Measurements from ENCODE around the gene RFFL.
"Not testable (repeated sequence)": the region's sequence is repeated elsewhere in the genome, so short reads cannot be mapped to it uniquely, and the experiment has no call there.

RFFL gene

DNA sequence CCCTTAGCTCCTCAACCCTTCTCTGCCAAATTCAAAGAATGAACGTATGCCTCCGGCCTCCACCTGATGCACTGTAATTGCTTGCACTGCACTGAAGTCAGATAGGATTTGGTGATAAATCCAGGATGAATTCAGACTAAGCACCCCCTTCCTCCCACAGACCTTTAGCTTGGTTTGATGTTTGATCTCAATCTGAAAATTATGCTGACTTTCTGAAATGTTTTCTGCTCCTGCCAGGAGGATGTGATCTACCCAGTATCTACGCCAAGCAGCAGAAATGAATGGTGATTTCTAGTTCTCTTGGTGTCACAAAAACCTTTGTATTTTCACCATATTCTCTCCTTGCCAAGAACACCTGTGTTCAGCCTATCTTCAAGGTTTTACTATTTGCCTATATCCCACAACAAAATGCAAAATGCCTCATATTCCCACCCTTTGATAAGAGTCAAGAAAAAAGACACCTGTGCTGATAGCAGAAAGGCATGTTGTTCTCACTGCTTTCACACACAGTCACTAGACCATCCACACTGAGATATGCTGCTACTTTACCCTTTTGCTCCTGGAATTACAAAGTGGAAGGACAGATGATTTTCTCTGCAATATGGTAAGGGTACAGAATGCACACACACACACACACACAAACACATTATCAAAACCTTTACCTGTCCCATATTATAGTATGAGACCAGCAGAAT lies 14.7 kb downstream of the RFFL start:
- H3K4me3 ChIP-seq (ENCODE audit: low read depth, low read length): no peak overlapping the region

DNA sequence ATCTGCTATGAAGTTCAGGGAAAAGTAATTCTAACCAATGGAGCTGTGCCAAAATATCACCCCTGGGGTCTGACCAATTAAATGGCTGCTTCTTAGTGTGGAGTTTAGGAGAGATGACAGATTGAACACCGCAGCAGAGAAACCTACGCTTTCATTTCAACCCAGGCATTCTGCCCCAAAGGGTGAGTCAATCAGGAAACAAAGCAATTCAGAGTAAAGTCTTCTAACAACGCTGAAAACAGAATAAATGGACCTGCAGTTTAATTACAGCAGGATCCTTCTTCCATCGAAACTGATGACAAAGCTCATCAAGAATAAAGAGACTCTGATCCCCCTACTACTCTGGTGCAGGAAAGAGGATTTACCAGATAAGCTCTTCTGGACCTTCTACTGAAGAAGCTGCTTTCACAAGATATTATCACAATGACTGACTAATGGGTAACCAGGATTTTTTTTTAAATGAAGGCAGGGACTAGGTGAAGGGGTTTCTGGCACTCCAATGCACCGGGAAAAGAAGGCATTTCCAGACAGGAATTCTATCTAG lies 16.7 kb downstream of the RFFL start:
- H3K4me3 ChIP-seq (ENCODE audit: low read depth, low read length): no peak overlapping the region

DNA sequence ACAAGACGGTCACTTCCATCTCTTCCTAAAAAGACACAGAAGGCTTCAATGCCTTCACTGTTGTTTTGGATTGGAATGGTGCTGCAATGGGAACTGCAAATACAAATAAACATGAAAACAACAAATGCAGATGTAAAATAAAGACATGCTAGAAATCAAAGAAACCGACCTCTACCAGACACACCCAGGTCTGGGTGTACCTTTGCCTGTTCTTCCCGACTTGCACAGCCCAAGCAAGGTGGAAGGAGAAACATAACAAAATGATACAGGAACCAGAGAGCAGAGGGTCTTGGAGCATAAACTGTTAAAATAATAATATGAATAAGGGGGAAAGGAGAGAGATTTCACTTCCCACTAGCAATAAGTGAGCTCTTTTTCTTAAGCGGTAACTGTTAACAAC lies 17.3 kb downstream of the RFFL start:
- no peak overlapping the region for H3K4me3 ChIP-seq (ENCODE audit: low read depth, low read length)

GRCh38 chr17:35045458-35045979 lies 18.0 kb downstream of the RFFL start:
- not testable (repeated sequence) for H3K4me3 ChIP-seq (ENCODE audit: low read depth, low read length)

DNA sequence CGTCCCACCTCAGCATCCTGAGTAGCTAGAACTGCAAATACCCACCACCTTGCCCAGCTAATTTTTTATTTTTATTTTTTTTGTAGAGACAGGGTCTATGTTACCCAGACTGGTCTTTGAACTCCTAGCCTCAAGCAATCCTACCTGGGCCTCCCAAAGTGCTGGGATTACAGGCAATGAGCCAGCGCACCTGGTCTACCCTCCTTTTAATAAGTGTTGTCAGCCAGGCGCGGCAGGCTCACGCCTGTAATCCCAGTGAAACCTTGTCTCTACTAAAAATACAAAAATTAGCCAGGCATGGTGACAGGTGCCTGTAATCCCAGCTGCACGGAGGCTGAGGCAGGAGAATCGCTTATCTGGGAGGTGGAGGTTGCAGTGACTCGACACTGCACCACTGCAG lies 19.3 kb downstream of the RFFL start:
- H3K4me3 ChIP-seq (ENCODE audit: low read depth, low read length): no peak overlapping the region

DNA sequence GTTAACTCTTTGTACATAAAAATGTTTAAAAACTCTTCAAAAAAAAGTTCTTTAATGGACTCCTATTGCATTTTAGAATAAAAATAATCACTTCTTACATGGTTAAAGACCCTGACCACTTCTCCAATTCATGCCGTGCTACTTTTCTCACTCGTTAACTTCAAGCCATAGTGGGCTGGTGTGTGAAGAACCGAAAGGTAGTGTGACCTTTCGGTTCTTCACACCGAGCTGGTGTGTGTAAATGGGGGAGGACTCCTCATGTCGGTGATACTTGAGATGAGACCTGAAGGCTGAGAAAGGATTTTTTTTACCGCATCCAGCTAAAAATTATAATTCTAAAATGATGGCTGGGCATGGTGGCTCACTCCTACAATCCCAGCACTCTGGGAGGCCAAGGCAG lies 22.1 kb downstream of the RFFL start:
- no peak overlapping the region for H3K4me3 ChIP-seq (ENCODE audit: low read depth, low read length)

DNA sequence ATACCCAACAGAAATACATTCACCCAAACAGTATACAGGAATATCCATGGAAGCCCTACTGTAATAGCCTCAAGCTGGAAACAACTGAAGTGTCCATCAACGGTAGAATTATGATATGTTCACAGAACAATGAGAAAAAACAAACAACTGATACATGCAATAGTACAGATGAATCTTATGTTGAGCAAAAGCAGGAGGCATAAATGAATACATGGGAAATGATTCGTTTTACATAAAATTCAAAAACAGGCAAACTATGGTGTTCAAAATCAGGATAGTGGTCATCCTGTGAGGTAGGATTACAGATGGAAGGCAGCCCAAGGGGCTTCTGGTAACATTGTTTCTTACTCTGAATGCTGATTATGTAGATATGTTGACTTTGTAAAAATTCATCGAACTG lies 25.1 kb downstream of the RFFL start:
- no peak overlapping the region for H3K4me3 ChIP-seq (ENCODE audit: low read depth, low read length)

DNA sequence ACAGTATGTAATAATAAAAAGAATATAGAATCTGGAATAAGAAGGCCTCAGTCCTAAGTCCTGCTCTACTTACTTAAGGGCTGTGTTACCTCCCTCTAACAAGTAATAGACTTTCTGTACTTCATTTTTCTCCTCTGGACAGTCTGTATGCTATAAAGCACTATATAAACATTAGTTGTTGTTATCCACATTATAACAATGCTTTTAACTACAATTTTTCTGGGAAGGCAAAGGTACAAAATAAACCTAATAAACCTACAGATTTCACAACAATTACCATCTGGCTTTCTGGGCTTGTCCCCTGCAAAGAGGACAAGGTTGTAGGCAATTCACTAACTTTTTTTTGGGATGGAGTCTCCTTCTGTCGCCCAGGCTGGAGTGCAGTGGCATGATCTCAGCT lies 32.7 kb downstream of the RFFL start:
- H3K4me3 ChIP-seq (ENCODE audit: low read depth, low read length): no peak overlapping the region

GRCh38 chr17:35028531-35029262 lies 34.8 kb downstream of the RFFL start:
- H3K4me3 ChIP-seq (ENCODE audit: low read depth, low read length): no peak overlapping the region

- not testable (repeated sequence) for H3K4me3 ChIP-seq (ENCODE audit: low read depth, low read length)
These were observed 35.4 kb downstream of the RFFL start for GRCh38 chr17:35028097-35028496.

- H3K4me3 ChIP-seq (ENCODE audit: low read depth, low read length): no peak overlapping the region
These were observed 38.0 kb downstream of the RFFL start for GRCh38 chr17:35025541-35025940.

DNA sequence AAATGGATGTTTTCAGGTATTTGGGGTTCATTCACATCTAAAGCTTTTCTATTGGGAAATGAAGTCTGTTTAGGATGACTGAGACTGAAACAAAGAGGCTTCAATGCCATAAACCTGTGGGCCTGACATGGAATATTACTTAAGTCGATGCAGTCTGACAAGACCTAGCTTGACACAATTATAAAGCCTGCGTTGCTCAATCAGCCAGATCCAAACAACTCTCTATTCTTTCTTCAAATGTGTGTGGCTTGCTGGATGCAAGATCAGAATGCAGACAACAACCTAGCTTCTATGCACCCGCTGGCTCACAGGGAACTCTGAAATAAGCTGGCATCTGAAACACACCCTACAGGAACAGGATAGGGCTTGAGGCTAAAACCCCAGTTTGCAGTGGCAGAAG lies 40.0 kb downstream of the RFFL start:
- no peak overlapping the region for H3K4me3 ChIP-seq (ENCODE audit: low read depth, low read length)

DNA sequence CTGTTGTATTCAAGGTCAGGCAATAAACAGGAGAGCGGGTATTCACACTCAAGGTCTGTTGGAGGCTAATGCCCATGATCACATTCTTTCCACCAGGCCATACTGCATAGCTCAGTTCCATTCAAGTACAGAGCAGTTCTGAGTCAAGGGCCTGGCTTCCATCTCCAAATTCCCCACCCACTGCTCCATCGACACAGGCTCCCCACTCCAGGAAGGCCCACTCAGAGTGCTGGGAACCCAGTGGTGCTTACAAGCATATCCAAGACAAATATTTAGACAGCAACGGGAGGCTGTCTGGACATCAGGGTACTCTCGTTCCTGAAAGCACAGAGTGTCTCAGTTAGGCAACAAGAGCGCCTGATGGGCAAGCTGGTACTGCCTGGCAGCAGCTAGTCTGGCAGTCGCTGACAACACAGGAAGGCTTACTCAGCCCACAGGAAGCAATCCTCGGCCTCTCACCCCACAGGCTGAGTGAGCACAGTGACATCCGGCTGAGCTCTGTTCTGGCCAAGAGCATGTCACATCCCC lies 40.9 kb downstream of the RFFL start:
- H3K4me3 ChIP-seq (ENCODE audit: low read depth, low read length): no peak overlapping the region

DNA sequence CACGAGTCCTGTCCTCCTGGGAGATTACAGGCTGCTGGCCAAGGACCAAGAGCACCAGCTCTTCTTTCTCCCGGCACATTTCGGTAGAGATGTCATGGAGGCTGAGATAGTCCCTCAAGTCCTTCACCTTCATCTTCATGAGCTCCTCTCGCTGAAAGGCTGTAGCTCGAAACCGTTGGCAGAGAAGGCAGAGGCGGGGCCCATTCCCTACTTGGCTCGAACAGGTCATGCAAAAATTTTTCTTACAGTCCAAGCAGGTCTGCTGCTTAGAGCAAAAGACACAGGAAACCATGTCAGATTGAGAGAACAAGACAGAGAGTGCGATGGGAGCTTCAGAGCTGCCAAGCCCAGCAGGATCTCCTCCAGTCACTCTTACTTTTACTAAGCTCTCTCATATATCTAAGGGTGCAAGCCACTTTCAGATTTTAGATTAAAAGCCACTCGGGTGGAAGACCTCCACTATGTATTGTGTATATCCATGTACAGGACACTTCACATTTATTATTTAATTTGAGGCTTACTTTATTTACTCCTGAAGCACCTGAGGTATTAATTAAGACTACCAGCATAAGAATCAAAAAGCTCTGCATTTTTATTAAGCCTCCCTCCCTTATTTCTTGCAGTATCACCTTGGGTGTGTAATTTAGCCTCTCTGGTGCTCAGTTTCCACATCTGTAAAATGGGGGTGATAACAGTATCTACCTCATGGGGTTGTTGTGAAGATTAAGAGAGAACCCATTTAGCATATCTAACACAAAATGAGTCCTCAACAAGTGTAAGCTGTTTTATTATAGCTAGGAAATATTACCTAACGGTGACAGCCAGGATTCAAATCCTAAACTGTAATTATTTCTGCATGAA lies 41.8 kb downstream of the RFFL start:
- no peak overlapping the region for H3K4me3 ChIP-seq (ENCODE audit: low read depth, low read length)

GRCh38 chr17:35019386-35020179 lies 43.9 kb downstream of the RFFL start:
- H3K4me3 ChIP-seq (ENCODE audit: low read depth, low read length): no peak overlapping the region

- no peak overlapping the region for H3K4me3 ChIP-seq (ENCODE audit: low read depth, low read length)
These were observed 44.7 kb downstream of the RFFL start for GRCh38 chr17:35018814-35019213.

GRCh38 chr17:35017021-35017420 lies 46.5 kb downstream of the RFFL start:
- H3K4me3 ChIP-seq (ENCODE audit: low read depth, low read length): no peak overlapping the region

GRCh38 chr17:35016369-35016768 lies 47.1 kb downstream of the RFFL start:
- no peak overlapping the region for H3K4me3 ChIP-seq (ENCODE audit: low read depth, low read length)

DNA sequence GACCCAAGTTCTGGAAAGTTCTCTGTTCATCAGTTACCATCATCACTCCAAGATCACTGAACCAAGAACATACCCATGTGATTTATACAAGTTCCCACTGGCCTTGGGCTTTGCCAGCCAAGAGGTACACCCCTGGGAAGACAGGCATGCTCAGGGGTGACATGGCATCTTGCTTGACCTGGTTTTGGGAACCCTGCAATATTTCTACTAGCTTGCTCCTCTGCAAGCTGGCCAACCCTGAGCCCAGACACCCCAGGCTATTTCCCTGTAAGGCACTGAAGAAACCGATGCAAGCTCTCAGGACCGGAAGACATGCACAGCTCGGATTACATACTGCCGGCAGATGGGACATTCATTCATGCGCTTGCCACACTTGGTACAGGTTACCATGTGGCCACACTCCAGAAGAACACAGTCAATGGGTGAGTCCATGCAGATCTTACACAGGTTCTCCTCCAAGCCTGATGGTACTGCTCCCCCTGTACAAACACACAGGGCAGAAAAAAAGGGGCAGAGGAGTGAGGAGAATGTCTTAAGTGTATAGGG lies 51.8 kb downstream of the RFFL start:
- H3K4me3 ChIP-seq (ENCODE audit: low read depth, low read length): no peak overlapping the region

DNA sequence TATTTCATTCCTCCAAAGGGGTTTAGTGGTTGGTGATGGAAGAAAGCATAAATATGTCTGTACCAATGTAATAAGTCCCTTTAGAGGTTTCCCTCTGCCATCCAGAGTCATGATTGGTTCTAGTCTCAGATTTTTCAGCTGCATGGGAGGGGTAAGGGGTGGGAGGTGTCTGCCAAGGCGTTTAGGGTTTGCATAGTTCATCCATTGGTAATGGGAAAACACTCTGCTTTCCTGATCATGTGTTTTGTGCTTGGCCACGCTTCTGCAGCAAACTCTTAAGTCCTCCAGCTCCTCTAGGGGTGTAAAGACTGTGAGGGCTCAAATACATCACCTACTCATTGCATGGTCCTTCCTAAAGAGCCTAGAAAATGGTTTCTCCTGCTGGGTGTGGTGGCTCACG lies 53.4 kb downstream of the RFFL start:
- no peak overlapping the region for H3K4me3 ChIP-seq (ENCODE audit: low read depth, low read length)

Data from iPS-11a (cell line).